Activated CD4-positive, alpha-beta memory T cell treated with anti-CD3 and anti-CD28 coated beads for 36 hours (primary cell): ENCODE results near the gene CYP26B1. TPM values are rescaled to one million over a fixed set of nuclear protein-coding genes. Genes with fewer than 3 reads are reported as not detected.

Experiments used
- CTCF ChIA-PET: fragments of 350-600 bp; sonication (Branson Sonifier 250); formaldehyde crosslinking; loops from one replicate; lab custom pipeline; 2021; ENCODE audit warnings: antibody characterized with exemption, inconsistent platforms; lab: Charles Lee
- POLR2A ChIA-PET: fragments of 350-600 bp; sonication (Branson Sonifier 250); formaldehyde crosslinking; loops from one replicate; lab custom pipeline; 2021; ENCODE audit warnings: antibody characterized with exemption; lab: Charles Lee
- DNase-seq: peaks from one replicate; pipeline ENCODE4 v3.0.0-alpha.2; 2020
- H3K27ac Mint-ChIP-seq: one replicate; pipeline ENCODE4 v1.8.0; 2021; ENCODE audit warnings: mixed read lengths
- H3K27me3 Mint-ChIP-seq: one replicate; pipeline ENCODE4 v1.8.0; 2021; ENCODE audit warnings: mixed read lengths
- H3K36me3 Mint-ChIP-seq: one replicate; pipeline ENCODE4 v1.8.0; 2021; ENCODE audit warnings: mixed read lengths
- H3K4me1 Mint-ChIP-seq: one replicate; pipeline ENCODE4 v1.8.0; 2021; ENCODE audit warnings: low read depth, mixed read lengths
- H3K4me3 Mint-ChIP-seq: one replicate; pipeline ENCODE4 v1.8.0; 2021; ENCODE audit warnings: mild to moderate bottlenecking, mixed read lengths
- H3K9me3 Mint-ChIP-seq: one replicate; pipeline ENCODE4 v1.8.0; 2021; ENCODE audit warnings: mixed read lengths
- intact Hi-C: fragments of 100-400 bp; cut with micrococcal nuclease; formaldehyde crosslinking; loops from one replicate; pipeline ENCODE4 v1.15.1; 2023
- total RNA-seq, 2 experiments: library from RNA; stranded (reverse); gene quantifications; one replicate each; pipeline ENCODE4 v1.2.3, GENCODE V29; 2021

Gene CYP26B1, protein sequence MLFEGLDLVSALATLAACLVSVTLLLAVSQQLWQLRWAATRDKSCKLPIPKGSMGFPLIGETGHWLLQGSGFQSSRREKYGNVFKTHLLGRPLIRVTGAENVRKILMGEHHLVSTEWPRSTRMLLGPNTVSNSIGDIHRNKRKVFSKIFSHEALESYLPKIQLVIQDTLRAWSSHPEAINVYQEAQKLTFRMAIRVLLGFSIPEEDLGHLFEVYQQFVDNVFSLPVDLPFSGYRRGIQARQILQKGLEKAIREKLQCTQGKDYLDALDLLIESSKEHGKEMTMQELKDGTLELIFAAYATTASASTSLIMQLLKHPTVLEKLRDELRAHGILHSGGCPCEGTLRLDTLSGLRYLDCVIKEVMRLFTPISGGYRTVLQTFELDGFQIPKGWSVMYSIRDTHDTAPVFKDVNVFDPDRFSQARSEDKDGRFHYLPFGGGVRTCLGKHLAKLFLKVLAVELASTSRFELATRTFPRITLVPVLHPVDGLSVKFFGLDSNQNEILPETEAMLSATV
- not detected for total RNA-seq

DNA sequence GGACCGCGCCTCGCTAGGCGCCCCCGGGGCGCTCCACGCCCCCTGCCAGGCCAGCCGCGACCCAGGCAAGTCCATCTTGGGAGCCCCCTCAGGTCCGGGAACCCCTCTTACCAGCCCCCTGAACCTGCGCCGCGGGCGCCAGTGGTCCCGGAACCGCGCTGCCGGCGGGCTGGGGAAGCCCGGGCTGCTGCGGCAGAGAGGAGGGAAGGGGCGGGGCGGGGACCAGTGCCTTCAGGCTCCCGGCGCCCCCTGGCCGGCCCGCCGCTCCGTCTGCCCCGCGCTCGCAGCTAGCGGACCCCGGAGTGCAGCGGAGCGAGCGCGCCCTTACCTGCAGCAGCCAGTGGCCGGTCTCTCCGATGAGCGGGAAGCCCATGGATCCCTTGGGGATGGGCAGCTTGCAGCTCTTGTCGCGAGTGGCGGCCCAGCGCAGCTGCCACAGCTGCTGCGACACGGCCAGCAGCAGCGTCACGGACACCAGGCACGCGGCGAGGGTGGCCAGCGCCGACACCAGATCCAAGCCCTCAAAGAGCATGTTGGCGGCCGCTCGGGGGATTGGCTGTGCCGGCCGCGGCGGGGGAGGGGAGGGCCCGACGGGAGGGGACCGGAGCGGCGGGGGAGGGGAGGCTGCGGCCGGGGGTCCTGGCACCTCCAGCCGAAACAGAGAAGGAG, at the start of gene CYP26B1:
Gene CYP26B1 (minus strand): TSS at position 560 of the 669 bp plus-strand sequence. CDS start 28 bp downstream, at position 532.
- Mint-ChIP-seq H3K4me1 (peaks cover 45% of the 10 kb centered on the region), H3K36me3 (peaks cover 1% of the 10 kb centered on the region), H3K27ac (no peak within 1 kb of the TSS), H3K4me3 (peak within 1 kb of the TSS; percentile 59), H3K9me3 (no peaks in the 10 kb centered on the region), H3K27me3 (peaks cover 66% of the 10 kb centered on the region)
- intact Hi-C loops = loop anchor here (5.0 to 10.0 kb wide), 2 partner anchors 597 to 770 kb away; partner anchors contain the start of gene EMX1
- ChIA-PET POLR2A (interaction anchor here (0.6 kb wide), 1 partner anchor 1912 kb away, joined by 3 read pairs; no protein-coding TSS in a partner anchor), CTCF (interaction anchor here (2.5 to 3.2 kb wide), 2 partner anchors 224 to 600 kb away, joined by 6 to 23 read pairs; no protein-coding TSS in a partner anchor)
- DNase-seq = peak; percentile 8

- ChIA-PET POLR2A (no interaction called here), CTCF (interaction anchor here (1.2 kb wide), 1 partner anchor 43 kb away, joined by 3 read pairs; no protein-coding TSS in a partner anchor)
- H3K4me1 Mint-ChIP-seq = no peaks in the 10 kb centered on the region
- H3K4me3 Mint-ChIP-seq = no peak overlapping the region
- H3K9me3 Mint-ChIP-seq = peaks cover 3% of the 10 kb centered on the region
- intact Hi-C loops = no loop called here
- no peaks in the 10 kb centered on the region for H3K36me3 Mint-ChIP-seq
- H3K27me3 Mint-ChIP-seq = no peaks in the 10 kb centered on the region
- no peak for DNase-seq
- no peak overlapping the region for H3K27ac Mint-ChIP-seq
These were observed 46.1 kb upstream of the CYP26B1 start for GRCh38 chr2:72193723-72194122.

DNA sequence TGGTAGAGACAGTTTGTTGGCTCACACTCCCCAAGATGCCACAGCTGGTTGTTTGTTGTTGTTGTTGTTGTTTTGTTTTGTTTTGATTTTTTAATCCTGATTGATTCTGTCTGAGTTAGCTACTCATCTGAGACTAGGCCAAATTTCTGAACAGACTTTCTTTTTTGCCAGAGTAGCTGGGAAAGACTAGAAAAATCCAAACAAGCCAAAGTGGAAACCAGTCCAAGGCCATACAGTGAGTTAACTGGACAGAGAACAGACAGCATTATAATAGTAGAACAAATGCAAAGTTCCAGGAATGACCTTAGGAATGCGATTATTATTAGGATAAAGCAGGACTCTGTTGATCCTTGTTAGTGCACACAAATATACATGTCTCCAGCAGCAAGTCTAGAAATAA, 43.8 kb upstream of the CYP26B1 start:
- CTCF ChIA-PET = no interaction called here
- Mint-ChIP-seq H3K27ac (no peak overlapping the region), H3K36me3 (peaks cover 9% of the 10 kb centered on the region), H3K4me3 (no peak overlapping the region), H3K27me3 (no peaks in the 10 kb centered on the region), H3K9me3 (peaks cover 4% of the 10 kb centered on the region), H3K4me1 (no peaks in the 10 kb centered on the region)
- intact Hi-C loops = no loop called here
- DNase-seq = no peak
- POLR2A ChIA-PET = no interaction called here

GRCh38 chr2:72185206-72185605, 37.5 kb upstream of the CYP26B1 start:
- Mint-ChIP-seq H3K27ac (no peak overlapping the region), H3K4me3 (no peak overlapping the region)
- no peak for DNase-seq

DNA sequence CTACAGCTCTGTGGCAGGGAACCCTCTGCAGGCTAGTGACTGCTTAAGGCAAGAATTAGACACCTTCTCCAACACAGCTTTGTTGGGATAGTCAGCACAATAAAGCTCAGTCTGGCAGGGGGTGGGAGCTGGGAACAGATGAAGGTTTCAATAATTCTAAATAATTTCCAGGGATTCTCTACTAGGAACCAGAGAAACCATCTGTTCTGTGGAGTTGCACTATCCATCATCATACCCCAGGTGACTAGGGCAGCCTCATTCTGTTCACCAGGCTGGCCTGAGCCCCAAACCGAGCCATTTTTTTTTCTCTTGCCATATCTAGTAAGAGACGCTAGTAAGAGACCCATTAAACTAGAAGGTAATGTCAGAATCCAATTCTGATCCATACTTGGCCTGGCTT, 35.8 kb upstream of the CYP26B1 start:
- H3K9me3 Mint-ChIP-seq = peaks cover 2% of the 10 kb centered on the region
- no peak overlapping the region for H3K27ac Mint-ChIP-seq
- H3K4me1 Mint-ChIP-seq = no peaks in the 10 kb centered on the region
- POLR2A ChIA-PET = no interaction called here
- CTCF ChIA-PET = no interaction called here
- no peak overlapping the region for H3K4me3 Mint-ChIP-seq
- DNase-seq = no peak
- H3K36me3 Mint-ChIP-seq = peaks cover 18% of the 10 kb centered on the region
- no peaks in the 10 kb centered on the region for H3K27me3 Mint-ChIP-seq
- intact Hi-C loops = no loop called here

More at GRCh38 chr2:72185206-72185605, 37.5 kb upstream of the CYP26B1 start:
- ChIA-PET CTCF (no interaction called here), POLR2A (no interaction called here)
- Mint-ChIP-seq H3K36me3 (peaks cover 9% of the 10 kb centered on the region), H3K4me1 (no peaks in the 10 kb centered on the region), H3K27me3 (no peaks in the 10 kb centered on the region), H3K9me3 (peaks cover 6% of the 10 kb centered on the region)
- intact Hi-C loops = no loop called here

DNA sequence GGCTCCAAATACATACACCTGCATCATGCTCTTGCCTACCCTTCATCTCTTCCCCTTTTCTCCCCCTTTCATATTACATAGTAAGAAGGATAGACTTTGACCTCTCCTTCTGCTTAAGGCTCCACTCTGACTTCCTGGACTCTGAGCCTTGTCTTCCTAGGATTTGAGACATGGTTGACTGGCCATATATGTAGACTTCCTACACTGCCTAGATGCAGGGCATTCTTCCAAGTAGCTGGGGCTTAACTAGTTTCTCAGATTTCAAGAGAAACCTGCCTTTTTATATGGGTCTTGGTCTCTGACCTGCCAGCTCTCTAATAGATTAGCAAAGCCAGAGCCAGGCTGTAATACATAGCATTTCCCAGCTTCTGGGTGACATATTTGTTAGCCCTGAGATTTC, 35.4 kb upstream of the CYP26B1 start:
- Mint-ChIP-seq H3K36me3 (peaks cover 14% of the 10 kb centered on the region), H3K27me3 (no peaks in the 10 kb centered on the region), H3K4me3 (no peak overlapping the region), H3K9me3 (peaks cover 2% of the 10 kb centered on the region), H3K4me1 (no peaks in the 10 kb centered on the region), H3K27ac (no peak overlapping the region)
- ChIA-PET POLR2A (no interaction called here), CTCF (no interaction called here)
- no peak for DNase-seq
- intact Hi-C loops = no loop called here

DNA sequence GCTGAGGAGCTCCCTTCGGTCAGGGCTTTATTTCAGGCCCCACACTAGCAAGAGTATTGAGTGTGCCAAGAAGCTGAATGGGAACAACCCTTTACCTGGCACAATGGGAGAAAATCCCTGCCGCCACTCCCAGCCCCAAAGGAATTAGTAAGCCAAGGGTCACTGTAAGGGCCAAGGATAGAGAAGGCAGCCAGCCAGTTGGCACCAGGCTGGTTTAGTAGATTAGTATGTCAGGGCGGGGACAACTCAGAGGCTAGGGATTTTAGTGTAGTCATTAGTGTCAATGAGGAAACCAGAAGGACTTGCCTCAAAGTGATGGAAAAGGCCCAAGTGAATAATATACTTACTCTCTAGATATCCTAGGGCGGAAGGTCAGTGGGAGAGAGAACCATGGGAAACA, 34.9 kb upstream of the CYP26B1 start:
- Mint-ChIP-seq H3K4me3 (no peak overlapping the region), H3K27ac (no peak overlapping the region), H3K9me3 (peaks cover 2% of the 10 kb centered on the region), H3K36me3 (peaks cover 17% of the 10 kb centered on the region), H3K27me3 (no peaks in the 10 kb centered on the region), H3K4me1 (no peaks in the 10 kb centered on the region)
- POLR2A ChIA-PET = no interaction called here
- CTCF ChIA-PET = no interaction called here
- intact Hi-C loops = no loop called here
- no peak for DNase-seq

GRCh38 chr2:72181616-72182015, 34.0 kb upstream of the CYP26B1 start:
- CTCF ChIA-PET = no interaction called here
- H3K4me3 Mint-ChIP-seq = no peak overlapping the region
- H3K27me3 Mint-ChIP-seq = no peaks in the 10 kb centered on the region
- H3K9me3 Mint-ChIP-seq = peaks cover 2% of the 10 kb centered on the region
- DNase-seq = no peak
- peaks cover 18% of the 10 kb centered on the region for H3K36me3 Mint-ChIP-seq
- intact Hi-C loops = no loop called here
- POLR2A ChIA-PET = no interaction called here
- no peaks in the 10 kb centered on the region for H3K4me1 Mint-ChIP-seq
- no peak overlapping the region for H3K27ac Mint-ChIP-seq

DNA sequence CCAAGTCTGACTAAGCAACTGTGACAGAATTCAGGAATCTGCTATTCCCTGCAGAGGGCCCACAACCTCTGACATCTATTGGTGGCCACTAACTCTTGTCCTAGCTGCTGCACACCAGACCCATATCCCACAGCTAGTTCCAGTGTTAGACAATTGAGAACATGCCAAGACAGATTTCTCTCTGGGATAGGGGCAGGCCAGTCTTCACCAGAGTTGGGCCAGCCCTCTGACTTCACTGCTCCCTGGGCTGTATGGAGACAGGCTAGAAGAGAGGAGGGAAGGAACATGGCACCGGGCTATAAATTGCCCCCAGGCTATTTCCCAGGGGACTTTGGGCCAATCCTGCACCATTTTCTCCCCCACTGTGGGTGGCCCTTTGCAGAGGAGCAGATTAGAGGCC, 32.7 kb upstream of the CYP26B1 start:
- Mint-ChIP-seq H3K4me3 (no peak overlapping the region), H3K4me1 (no peaks in the 10 kb centered on the region), H3K9me3 (no peaks in the 10 kb centered on the region), H3K27me3 (no peaks in the 10 kb centered on the region), H3K27ac (no peak overlapping the region), H3K36me3 (peaks cover 17% of the 10 kb centered on the region)
- intact Hi-C loops = no loop called here
- ChIA-PET POLR2A (no interaction called here), CTCF (no interaction called here)
- no peak for DNase-seq

DNA sequence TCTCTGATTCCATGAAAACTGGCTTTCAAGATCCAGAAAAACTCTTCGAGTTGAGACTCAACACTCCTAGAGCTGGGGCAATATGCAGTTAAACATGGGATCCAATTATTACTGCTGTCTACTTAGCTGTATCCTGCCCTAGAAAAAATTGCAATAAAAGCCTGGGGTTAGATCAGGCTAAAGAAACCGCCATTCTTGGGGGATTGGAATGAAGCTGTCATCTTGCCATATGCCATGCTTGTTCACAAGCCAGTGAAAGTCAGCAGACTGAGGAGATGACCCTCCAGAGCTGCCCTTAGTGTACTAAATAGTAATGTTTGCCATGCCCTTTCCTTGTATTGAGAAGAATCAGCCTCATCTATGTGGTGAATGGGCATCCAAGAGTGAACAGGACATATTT, 30.9 kb upstream of the CYP26B1 start:
- DNase-seq = no peak
- intact Hi-C loops = no loop called here
- no peaks in the 10 kb centered on the region for H3K4me1 Mint-ChIP-seq
- peaks cover 17% of the 10 kb centered on the region for H3K36me3 Mint-ChIP-seq
- ChIA-PET POLR2A (no interaction called here), CTCF (no interaction called here)
- no peaks in the 10 kb centered on the region for H3K27me3 Mint-ChIP-seq
- no peaks in the 10 kb centered on the region for H3K9me3 Mint-ChIP-seq
- H3K4me3 Mint-ChIP-seq = no peak overlapping the region
- H3K27ac Mint-ChIP-seq = no peak overlapping the region

- intact Hi-C loops = no loop called here
- H3K4me1 Mint-ChIP-seq = no peaks in the 10 kb centered on the region
- peaks cover 17% of the 10 kb centered on the region for H3K36me3 Mint-ChIP-seq
- POLR2A ChIA-PET = no interaction called here
- CTCF ChIA-PET = interaction anchor here (1.1 kb wide), 1 partner anchor 26 kb away, joined by 3 read pairs; no protein-coding TSS in a partner anchor
- no peak overlapping the region for H3K27ac Mint-ChIP-seq
- no peak overlapping the region for H3K4me3 Mint-ChIP-seq
- no peak for DNase-seq
- no peaks in the 10 kb centered on the region for H3K27me3 Mint-ChIP-seq
- H3K9me3 Mint-ChIP-seq = no peaks in the 10 kb centered on the region
These were observed 28.6 kb upstream of the CYP26B1 start for GRCh38 chr2:72176281-72176680.

GRCh38 chr2:72175636-72176035, 28.0 kb upstream of the CYP26B1 start:
- Mint-ChIP-seq H3K36me3 (peaks cover 17% of the 10 kb centered on the region), H3K27ac (no peak overlapping the region), H3K4me3 (no peak overlapping the region), H3K27me3 (no peaks in the 10 kb centered on the region), H3K4me1 (no peaks in the 10 kb centered on the region), H3K9me3 (no peaks in the 10 kb centered on the region)
- POLR2A ChIA-PET = no interaction called here
- intact Hi-C loops = no loop called here
- CTCF ChIA-PET = no interaction called here
- no peak for DNase-seq
